HG03103 (cell line): ENCODE results near the gene EIF5AL1.
"Not testable (repeated sequence)": the region's sequence is repeated elsewhere in the genome, so short reads cannot be mapped to it uniquely, and the experiment has no call there.

ENCODE experiments used
- ATAC-seq: cut with Tn5 transposase; IDR thresholded peaks from one replicate; pipeline ENCODE4 v1.9.1; 2021; ENCODE audit warnings: low read depth; ENCODE audit not compliant: unreplicated experiment

EIF5AL1 gene

GRCh38 chr10:79487296-79488194 lies 24.8 kb upstream of the EIF5AL1 start:
- peak; percentile 79 for ATAC-seq

DNA sequence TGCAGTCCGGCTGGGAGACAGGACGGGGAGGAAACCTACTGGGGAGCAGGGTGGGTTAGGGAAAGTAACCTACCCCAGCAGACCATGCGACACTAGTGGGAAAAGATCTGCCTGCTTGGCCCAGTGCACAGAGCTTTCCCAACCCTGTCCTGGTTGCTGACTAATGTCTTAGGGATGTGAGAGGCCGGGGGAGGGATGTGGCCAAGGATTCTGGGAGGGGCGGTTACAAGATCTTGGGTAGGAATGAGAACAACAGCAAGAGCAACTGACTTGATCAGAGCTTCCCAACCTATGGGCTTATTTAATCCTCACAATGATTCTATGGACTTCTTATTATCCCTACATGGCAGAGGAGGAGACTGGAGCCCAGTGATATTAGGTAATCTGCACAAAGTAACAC lies 24.0 kb upstream of the EIF5AL1 start:
- no peak for ATAC-seq

GRCh38 chr10:79488870-79489269 lies 23.5 kb upstream of the EIF5AL1 start:
- no peak for ATAC-seq

- ATAC-seq = no peak
These were observed 21.8 kb upstream of the EIF5AL1 start for GRCh38 chr10:79490400-79491142.

DNA sequence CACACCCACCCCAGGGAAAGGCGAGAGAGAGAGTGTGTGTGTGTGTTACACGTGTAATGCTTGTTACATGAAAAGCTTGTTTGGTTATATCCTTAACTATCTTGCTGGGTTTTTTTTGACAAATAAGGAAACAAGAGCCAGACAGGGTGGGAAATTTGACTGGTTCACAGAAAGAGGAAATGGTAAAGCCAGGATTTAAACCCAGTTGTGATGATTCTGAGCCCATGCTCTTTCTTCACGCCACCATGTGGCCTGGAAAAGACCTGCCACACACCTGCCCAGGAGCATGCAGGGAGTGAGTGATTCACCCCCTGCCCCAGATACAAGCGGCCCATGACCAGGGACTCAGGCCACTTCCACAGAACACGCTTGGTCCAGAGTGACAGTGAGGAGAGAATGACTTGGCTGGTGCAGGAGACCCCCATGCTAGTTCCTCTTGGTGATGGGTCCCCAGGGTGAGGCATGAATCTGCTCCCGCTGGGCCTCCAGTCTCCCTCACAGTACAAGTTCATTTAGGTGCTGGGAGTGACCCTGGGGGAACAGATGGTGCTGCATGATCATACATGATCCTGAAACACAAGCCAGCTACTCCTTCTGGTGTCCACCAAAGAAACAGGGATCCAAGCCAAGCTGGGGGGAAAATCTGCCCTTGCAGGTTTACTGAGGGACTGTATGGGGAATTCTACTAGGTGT lies 21.0 kb upstream of the EIF5AL1 start:
- no peak for ATAC-seq

DNA sequence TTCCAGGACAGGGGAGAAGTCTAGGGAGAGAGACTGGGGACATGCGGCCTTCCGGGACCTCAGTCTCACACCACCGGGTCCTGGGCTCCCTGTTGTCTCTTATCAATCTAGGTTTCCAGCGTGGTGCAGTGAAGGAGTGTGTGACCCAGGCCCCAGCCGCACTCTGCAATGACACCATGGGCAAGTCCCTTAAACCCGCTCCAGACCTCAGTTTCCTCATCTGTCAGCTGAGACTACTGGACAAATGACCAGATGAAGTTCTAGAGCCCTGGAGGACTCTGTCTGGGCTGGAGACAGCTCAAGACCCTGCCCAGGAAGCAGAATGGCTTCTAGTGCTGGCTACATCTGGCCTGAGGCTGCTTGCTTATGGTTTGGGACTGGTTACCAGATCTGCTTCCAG lies 20.1 kb upstream of the EIF5AL1 start:
- no peak for ATAC-seq

DNA sequence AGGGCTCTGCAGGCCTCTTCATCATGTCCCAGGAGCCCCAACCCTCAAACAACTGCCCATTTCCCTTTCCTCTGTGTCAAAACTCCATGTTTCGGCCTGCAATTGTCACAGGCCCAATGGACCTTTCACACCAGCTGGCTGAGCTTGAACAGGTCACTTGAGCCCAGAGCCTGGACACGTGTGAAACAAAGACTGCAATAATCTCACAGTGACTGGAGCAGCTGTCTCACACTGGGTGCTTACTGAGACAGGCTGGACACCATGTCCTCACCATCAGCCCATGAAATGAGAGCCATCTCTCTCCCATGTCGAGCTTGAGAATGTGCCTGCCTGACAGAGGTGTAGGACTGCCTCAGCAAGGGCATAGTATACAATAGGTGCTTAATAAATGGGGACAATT lies 19.5 kb upstream of the EIF5AL1 start:
- no peak for ATAC-seq

GRCh38 chr10:79493806-79494205 lies 18.5 kb upstream of the EIF5AL1 start:
- no peak for ATAC-seq

GRCh38 chr10:79494871-79495705 lies 17.2 kb upstream of the EIF5AL1 start:
- ATAC-seq = no peak

GRCh38 chr10:79495791-79496190 lies 16.5 kb upstream of the EIF5AL1 start:
- ATAC-seq = no peak

DNA sequence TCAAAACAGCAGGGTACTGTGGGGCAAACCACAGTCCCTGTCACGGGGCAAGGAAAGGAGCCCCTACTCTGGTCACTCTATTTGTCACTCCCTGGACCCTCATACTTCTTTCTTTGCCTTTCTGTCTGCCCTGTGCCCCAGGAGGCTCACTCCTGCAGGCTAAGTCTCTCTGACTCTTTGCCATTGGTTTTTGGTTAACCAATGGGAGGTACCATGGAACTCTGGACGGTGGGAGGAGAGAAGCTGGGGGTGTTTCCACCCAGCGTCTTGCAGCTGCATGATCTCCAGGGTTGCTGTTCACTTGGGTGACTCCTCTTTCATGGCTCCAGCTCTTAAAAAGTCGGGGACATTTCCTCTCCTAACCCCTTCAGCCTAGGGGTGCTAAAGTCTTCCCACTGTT lies 15.4 kb upstream of the EIF5AL1 start:
- ATAC-seq = no peak

DNA sequence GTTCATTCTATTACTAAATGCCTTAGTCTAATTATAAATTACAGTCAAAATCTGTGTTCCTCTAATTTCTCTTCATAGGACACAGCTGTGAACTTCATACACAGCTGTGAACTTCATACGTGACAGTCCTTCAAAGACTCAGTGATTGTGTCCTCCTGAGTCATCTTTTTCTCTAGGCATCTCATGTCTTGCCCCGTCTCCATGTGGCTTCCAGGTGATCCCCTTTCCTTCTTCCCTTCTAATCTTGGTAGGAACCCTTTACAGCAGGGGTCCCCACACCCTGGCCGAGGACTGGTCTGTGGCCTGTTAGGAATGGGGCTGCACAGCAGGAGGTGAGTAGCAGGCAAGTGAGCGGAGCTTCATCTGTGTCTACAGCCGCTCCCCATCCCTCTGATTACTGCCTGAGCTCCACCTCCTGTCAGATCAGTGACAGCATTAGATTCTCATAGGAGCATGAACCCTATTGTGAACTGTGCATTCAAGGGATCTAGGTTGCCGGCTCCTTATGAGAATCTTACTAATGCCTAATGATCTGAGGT lies 14.0 kb upstream of the EIF5AL1 start:
- no peak for ATAC-seq

DNA sequence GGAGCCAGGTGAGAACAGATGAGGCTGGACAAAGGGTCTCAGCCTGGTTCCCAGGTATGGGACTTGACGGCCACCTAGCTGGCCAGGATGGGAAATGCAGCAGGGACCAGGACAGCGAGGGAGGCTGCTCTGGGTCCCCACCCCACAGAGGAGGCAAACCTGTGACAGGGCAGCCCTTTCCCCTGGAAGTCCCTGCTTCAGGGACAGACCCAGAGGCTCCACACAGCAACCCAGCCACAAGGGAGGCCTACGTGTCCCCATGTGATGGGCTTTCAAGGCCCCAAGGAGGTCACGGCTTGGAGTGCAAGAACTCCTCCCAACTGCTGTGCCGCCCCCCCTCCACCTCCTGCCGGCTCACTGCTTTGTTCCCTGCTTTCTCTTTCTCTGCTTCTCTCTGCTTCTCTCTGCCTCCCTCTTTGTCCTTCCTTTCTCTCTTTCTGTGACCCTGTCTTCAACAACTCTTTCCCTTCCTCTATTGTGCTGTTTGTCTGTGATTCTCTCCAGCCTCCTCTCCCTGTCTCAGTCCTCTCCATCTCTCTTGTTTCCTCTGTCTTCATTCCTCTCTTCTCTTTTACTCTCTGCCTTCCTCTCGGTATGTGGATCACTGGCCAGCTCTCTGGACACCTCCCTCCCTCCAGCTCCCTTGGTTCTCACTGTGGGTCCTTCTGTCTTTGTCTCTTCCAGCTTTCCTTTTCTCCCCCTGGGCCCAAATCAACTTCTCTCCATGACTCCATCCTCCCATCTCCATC lies 9.6 kb upstream of the EIF5AL1 start:
- ATAC-seq = no peak

- ATAC-seq = not testable (repeated sequence)
These were observed 8.5 kb upstream of the EIF5AL1 start for GRCh38 chr10:79503787-79504186.

GRCh38 chr10:79504483-79504882 lies 7.8 kb upstream of the EIF5AL1 start:
- not testable (repeated sequence) for ATAC-seq

DNA sequence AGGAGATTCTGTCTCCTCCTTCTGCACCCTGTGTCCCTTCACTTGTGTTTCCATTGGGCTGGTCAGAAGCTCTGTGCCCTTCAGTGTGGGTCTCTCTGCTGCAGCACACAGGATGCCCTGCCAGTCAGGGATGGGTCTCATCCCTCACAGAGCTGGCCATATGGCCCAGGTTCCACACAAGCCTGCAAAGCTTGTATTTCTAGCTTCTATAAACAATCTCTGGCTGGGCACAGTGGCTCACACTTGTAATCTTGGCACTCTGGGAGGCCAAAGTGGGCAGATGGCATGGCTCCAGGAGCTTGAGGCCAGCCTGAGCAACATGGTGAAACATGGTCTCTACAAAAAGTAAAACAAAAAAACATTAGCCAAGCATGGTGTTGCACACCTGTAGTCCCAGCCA lies 7.0 kb upstream of the EIF5AL1 start:
- not testable (repeated sequence) for ATAC-seq

- no peak for ATAC-seq
These were observed 6.5 kb upstream of the EIF5AL1 start for GRCh38 chr10:79505829-79506228.

DNA sequence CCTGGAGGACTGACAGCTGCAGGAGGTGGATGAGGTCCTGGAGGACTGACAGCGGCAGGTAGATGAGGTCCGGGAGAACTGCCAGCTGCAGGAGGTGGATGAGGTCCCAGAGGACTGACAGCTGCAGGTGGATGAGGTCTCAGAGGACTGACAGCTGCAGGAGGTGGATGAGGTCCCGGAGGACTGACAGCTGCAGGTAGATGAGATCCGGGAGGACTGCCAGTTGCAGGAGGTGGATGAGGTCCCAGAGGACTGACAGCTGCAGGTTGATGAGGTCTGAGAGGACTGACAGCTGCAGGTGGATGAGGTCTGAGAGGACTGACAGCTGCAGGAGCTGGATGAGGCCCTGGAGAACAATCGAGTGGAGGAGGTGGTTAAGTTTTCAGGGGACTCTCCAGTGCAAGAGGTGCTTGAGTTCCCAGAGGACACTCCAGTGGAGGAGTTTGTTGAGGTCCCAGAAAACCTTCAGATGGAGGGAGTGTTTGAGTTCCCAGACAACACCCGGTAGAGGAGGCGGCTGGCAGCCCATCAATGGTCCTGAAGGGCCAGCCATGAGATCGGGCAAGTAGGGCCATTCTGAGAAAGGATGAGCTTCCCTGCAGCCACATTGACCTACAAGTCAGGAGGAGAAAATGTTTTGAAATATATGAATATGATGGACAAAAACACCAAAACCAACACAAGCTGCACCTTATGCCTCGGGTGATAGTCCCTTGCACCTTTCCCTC lies 4.7 kb upstream of the EIF5AL1 start:
- ATAC-seq = no peak

DNA sequence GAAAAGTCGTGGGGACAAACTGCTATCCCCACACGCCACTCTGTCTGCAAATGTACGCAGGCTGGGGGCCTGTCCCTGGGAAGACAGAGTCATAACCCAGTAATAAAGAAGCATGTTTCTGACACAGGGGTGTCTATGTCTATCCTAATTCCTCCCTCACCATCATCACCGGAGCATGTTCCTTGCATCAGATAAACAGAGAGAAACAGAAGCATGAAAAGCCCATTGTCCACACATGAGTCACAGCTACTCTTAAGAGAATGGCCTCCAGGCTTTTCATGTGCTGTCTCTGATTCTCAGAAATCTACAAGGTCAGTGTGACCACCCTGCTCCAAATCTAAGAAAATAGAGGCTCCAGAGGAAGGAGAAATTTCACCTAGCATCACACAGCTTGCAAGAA lies 4.1 kb upstream of the EIF5AL1 start:
- not testable (repeated sequence) for ATAC-seq
